Osteoblast (primary cell): ENCODE data around the gene CDC6. TPM values are rescaled to one million over a fixed set of nuclear protein-coding genes. Genes with fewer than 3 reads are reported as not detected.

ENCODE experiments used
- DNase-seq: peaks from one replicate; pipeline ENCODE4 v3.0.0; 2011; ENCODE audit warnings: low spot score, mixed read lengths; ENCODE audit not compliant: insufficient read length; ENCODE audit errors: missing footprints
- H2AFZ ChIP-seq: 2 replicates; pipeline ENCODE4 v1.6.0; 2011; ENCODE audit warnings: mild to moderate bottlenecking, low read length
- H3K27ac ChIP-seq: 2 replicates; pipeline ENCODE4 v1.5.1; 2011; ENCODE audit warnings: mild to moderate bottlenecking, low read depth, low read length, moderate library complexity
- H3K27me3 ChIP-seq: 2 replicates; pipeline ENCODE4 v1.6.0; 2012; ENCODE audit warnings: mild to moderate bottlenecking, control low read depth, inconsistent platforms, low read length, moderate library complexity; ENCODE audit not compliant: insufficient read depth
- H3K36me3 ChIP-seq: 2 replicates; pipeline ENCODE4 v1.5.1; 2011; ENCODE audit warnings: mild to moderate bottlenecking, low read length, control low read depth, moderate library complexity; ENCODE audit not compliant: insufficient read depth
- H3K4me1 ChIP-seq: 2 replicates; pipeline ENCODE4 v1.5.1; 2011; ENCODE audit warnings: mild to moderate bottlenecking, low read length, control low read depth, moderate library complexity; ENCODE audit not compliant: insufficient read depth
- H3K4me2 ChIP-seq: 2 replicates; pipeline ENCODE4 v1.6.0; 2011; ENCODE audit warnings: mild to moderate bottlenecking, low read length; ENCODE audit not compliant: insufficient read depth
- H3K4me3 ChIP-seq: fragments of 200-600 bp; sonication (generic); 3 replicates; pipeline ENCODE4 v1.5.1; 2012; ENCODE audit warnings: mild to moderate bottlenecking, low read length, inconsistent platforms; ENCODE audit not compliant: insufficient read depth
- H3K79me2 ChIP-seq: 2 replicates; pipeline ENCODE4 v1.6.0; 2012; ENCODE audit warnings: mild to moderate bottlenecking, low read length, control low read depth, inconsistent platforms; ENCODE audit not compliant: insufficient read depth
- H3K9me3 ChIP-seq: 2 replicates; pipeline ENCODE4 v1.5.1; 2011; ENCODE audit warnings: low read depth, low read length, control low read depth
- H4K20me1 ChIP-seq: 2 replicates; pipeline ENCODE4 v1.6.0; 2012; ENCODE audit warnings: mild to moderate bottlenecking, low read length, control low read depth; ENCODE audit not compliant: insufficient read depth
- total RNA-seq: library from RNA; depleted of rRNA; stranded (reverse); fragments of >200 nt; gene quantifications from 2 replicates; pipeline ENCODE4 v1.2.3, GENCODE V29; 2012
- TF ChIP-seq, protein P1 (sequence below): IDR thresholded peaks from 2 replicates; pipeline ENCODE4 v1.5.1; 2011; ENCODE audit warnings: mild to moderate bottlenecking, low read depth, low read length, moderate library complexity; ENCODE audit errors: extremely low read depth

CDC6 gene, protein sequence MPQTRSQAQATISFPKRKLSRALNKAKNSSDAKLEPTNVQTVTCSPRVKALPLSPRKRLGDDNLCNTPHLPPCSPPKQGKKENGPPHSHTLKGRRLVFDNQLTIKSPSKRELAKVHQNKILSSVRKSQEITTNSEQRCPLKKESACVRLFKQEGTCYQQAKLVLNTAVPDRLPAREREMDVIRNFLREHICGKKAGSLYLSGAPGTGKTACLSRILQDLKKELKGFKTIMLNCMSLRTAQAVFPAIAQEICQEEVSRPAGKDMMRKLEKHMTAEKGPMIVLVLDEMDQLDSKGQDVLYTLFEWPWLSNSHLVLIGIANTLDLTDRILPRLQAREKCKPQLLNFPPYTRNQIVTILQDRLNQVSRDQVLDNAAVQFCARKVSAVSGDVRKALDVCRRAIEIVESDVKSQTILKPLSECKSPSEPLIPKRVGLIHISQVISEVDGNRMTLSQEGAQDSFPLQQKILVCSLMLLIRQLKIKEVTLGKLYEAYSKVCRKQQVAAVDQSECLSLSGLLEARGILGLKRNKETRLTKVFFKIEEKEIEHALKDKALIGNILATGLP
- total RNA-seq = 5.1 and 8.3 TPM in 2 replicates

DNA sequence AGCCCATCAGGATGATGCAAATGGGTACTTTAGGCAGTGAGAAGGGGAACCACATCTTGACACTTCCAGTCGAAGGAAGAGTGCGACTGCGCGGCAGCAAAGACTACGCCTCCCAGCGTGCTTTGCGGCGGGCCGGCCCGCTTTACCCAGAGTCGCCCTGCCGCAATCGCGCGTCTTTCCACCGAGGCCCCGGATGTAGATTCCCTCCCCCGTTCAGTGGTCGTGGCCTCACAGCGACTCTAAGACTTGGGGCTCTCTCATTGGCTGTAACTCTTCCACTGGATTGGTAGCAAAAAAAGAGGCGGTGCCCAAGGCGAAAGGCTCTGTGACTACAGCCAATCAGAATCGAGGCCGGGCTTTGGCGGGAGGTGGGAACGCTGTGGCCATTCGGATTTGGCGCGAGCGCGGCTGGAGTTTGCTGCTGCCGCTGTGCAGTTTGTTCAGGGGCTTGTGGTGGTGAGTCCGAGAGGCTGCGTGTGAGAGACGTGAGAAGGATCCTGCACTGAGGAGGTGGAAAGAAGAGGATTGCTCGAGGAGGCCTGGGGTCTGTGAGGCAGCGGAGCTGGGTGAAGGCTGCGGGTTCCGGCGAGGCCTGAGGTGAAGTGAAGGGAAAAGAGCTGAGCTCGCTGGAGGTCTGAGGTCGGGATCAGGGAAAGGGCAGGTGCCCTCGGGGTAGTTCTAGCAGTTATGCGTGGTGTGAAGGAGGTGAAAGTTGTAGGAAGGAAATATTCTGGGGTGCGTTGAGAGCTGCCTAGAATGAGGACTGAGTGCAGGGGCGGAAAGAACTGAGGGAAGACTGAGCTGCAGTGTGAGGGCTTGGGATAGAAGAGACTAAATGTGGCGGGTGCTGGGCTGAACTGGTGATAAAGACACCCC, at the start of gene CDC6:
CDC6 (plus strand) TSS at position 386 of the 876 bp plus-strand sequence. CDS start 1,542 bp downstream, outside the sequence.
- DNase-seq = peak; percentile 95
- TF ChIP-seq, protein P1, sequence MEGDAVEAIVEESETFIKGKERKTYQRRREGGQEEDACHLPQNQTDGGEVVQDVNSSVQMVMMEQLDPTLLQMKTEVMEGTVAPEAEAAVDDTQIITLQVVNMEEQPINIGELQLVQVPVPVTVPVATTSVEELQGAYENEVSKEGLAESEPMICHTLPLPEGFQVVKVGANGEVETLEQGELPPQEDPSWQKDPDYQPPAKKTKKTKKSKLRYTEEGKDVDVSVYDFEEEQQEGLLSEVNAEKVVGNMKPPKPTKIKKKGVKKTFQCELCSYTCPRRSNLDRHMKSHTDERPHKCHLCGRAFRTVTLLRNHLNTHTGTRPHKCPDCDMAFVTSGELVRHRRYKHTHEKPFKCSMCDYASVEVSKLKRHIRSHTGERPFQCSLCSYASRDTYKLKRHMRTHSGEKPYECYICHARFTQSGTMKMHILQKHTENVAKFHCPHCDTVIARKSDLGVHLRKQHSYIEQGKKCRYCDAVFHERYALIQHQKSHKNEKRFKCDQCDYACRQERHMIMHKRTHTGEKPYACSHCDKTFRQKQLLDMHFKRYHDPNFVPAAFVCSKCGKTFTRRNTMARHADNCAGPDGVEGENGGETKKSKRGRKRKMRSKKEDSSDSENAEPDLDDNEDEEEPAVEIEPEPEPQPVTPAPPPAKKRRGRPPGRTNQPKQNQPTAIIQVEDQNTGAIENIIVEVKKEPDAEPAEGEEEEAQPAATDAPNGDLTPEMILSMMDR = no peak
- peaks cover 8% of the 10 kb centered on the region for H3K79me2 ChIP-seq
- H3K27me3 ChIP-seq = no peaks in the 10 kb centered on the region
- peak within 1 kb of the TSS; percentile 85 for H3K4me3 ChIP-seq
- H3K4me1 ChIP-seq = peaks cover 35% of the 10 kb centered on the region
- H3K36me3 ChIP-seq = peaks cover 8% of the 10 kb centered on the region
- H3K4me2 ChIP-seq = peak within 1 kb of the TSS; percentile 99
- H3K27ac ChIP-seq = peak within 1 kb of the TSS; percentile 82
- H2AFZ ChIP-seq = peak within 1 kb of the TSS; percentile 44
- no peaks in the 10 kb centered on the region for H3K9me3 ChIP-seq
- peaks cover 4% of the 10 kb centered on the region for H4K20me1 ChIP-seq

DNA sequence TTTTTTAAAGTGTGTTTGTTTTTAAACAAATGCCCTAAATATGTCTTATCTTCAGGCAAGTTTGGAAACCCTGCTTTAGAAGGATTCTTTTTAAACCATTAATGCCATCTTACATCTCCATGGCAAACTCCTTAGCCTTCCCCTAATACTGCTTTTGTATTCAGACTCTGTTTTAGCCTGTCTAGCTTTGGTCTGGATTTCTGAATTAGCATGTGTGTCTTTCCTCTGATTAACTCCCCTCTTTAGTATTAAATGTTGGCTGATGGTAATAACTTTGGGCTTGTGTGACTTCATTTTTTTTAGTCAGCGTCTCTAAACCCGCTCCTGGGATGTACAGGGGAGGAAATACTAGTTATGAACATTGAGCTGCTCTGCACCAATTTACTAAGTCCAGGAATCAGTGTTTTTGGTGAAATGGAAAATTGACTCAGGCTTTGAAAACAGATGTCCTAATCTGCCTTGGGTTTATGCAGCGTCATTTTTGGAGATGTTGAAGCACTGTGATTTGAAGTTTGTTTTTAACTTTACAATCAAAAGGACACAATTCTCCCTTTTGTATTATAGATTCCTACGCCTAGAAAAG, 46.3 kb upstream of the CDC6 start:
- Histone ChIP-seq H3K79me2 (peaks cover 82% of the 10 kb centered on the region), H3K36me3 (no peaks in the 10 kb centered on the region), H3K27ac (no peak overlapping the region), H3K27me3 (no peaks in the 10 kb centered on the region), H4K20me1 (peaks cover 20% of the 10 kb centered on the region), H3K4me2 (no peak overlapping the region), H3K9me3 (no peaks in the 10 kb centered on the region), H3K4me1 (peaks cover 4% of the 10 kb centered on the region), H3K4me3 (no peak overlapping the region), H2AFZ (no peak overlapping the region)
- TF ChIP-seq, protein P1 = no peak
- DNase-seq = no peak

DNA sequence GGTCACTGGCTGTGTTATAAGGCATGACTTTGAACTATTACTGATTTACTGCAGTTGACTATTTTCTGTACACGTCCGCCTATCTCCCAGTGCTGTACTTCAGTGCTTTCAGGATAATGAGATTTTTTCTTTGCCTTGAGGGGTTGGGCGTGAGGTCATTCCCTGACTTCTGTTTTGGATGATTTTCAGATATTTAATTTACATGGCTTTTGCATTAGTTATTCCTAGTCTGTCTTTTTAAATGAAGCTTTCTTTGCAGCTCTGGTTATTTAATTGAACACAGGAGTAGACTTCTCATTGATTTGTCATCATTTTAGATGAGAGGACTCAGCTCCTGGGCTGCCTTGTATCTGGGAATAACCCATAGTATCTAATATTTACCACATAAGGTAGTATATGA, 44.9 kb upstream of the CDC6 start:
- no peaks in the 10 kb centered on the region for H3K27me3 ChIP-seq
- no peak overlapping the region for H3K4me2 ChIP-seq
- H3K79me2 ChIP-seq = peaks cover 82% of the 10 kb centered on the region
- no peak overlapping the region for H2AFZ ChIP-seq
- no peaks in the 10 kb centered on the region for H3K9me3 ChIP-seq
- H3K4me1 ChIP-seq = peaks cover 4% of the 10 kb centered on the region
- no peaks in the 10 kb centered on the region for H3K36me3 ChIP-seq
- TF ChIP-seq, protein P1 = no peak
- H3K27ac ChIP-seq = no peak overlapping the region
- H4K20me1 ChIP-seq = peaks cover 22% of the 10 kb centered on the region
- H3K4me3 ChIP-seq = no peak overlapping the region
- no peak for DNase-seq
